Measurements from ENCODE around the gene DNAJC4.

Gene DNAJC4

GRCh38 chr11:64230985-64231365, 627 bp downstream of the DNAJC4 start:
- DNase-seq, result no peak

DNA sequence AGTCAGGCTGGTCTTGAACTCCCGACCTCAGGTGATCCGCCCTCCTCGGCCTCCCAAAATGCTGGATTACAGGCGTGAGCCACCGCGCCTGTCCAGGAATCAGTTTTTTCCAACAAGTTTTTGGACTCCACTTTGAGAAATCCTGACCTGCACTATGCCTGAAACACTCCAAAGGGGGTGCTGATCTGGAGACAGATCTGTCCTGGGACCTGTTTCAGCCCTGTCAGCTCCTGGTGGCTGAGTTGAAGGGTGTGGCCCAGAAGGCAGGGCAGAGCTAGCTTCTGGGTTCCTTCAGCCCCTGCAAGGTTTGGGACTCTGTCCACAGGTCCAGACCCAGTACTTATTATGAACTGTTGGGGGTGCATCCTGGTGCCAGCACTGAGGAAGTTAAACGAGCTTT, 1.2 kb downstream of the DNAJC4 start:
- DNase-seq, result no peak

GRCh38 chr11:64232182-64232966, 2.0 kb downstream of the DNAJC4 start:
- no peak for DNase-seq

GRCh38 chr11:64232967-64233315, 2.6 kb downstream of the DNAJC4 start:
- DNase-seq, result no peak

- peak; percentile 36 to 60 (median 44) for DNase-seq
Measured at GRCh38 chr11:64233913-64234586, 3.7 kb downstream of the DNAJC4 start, which contains the start of gene VEGFB. TSS of gene VEGFB (plus strand) at chr11:64234584. CDS start at chr11:64234834, 250 bp downstream.

DNA sequence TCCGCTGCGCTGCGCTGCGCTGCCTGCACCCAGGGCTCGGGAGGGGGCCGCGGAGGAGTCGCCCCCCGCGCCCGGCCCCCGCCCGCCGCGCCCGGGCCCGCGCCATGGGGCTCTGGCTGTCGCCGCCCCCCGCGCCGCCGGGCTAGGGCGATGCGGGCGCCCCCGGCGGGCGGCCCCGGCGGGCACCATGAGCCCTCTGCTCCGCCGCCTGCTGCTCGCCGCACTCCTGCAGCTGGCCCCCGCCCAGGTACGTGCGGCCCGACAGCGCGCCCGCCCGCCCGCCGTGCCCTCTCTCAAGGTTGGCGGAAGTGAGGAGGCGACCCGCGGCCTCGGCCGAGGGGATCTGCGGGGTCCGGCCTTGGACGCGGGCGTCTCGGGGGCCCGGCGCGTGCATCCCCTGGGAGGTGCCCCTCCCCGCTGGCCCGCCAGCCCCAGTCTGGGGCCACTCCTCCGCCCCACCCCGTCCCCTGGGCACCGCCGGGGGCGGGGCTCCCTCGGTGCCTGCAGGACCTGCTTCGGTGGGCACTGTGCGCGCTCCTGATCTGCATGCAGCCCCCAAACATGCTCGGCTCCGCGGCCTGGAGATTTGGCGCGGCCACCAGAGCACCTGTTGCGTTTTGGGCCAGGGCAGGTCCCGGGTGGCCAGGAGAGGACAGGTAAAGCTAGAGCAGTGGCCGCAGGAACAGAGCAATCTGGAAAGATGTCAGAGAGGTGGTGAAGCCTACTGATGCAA, 4.5 kb downstream of the DNAJC4 start:
- peak in 2 of 4 experiments; percentile 39 to 50 for DNase-seq

GRCh38 chr11:64235437-64236161, 5.3 kb downstream of the DNAJC4 start:
- no peak for DNase-seq

DNA sequence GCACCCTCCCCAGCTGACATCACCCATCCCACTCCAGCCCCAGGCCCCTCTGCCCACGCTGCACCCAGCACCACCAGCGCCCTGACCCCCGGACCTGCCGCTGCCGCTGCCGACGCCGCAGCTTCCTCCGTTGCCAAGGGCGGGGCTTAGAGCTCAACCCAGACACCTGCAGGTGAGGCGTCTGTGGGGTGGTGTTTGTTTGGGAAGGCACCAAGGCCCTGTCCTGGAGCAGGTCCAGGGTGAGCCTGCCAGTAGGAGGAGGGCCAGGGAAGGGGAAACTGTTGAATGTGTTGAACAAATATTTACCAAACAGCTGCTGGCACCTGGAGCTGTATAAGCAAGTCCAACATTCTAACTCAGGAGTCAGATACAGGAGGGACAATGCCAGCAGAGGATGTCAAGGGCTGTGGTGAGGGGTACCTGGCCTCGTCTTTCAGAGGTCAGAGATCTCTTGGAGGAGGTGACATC, 7.2 kb downstream of the DNAJC4 start:
- DNase-seq, result no peak

GRCh38 chr11:64238076-64238475, 7.7 kb downstream of the DNAJC4 start:
- DNase-seq, result no peak

- DNase-seq, result no peak
Measured at GRCh38 chr11:64238999-64239398, 8.7 kb downstream of the DNAJC4 start.

DNA sequence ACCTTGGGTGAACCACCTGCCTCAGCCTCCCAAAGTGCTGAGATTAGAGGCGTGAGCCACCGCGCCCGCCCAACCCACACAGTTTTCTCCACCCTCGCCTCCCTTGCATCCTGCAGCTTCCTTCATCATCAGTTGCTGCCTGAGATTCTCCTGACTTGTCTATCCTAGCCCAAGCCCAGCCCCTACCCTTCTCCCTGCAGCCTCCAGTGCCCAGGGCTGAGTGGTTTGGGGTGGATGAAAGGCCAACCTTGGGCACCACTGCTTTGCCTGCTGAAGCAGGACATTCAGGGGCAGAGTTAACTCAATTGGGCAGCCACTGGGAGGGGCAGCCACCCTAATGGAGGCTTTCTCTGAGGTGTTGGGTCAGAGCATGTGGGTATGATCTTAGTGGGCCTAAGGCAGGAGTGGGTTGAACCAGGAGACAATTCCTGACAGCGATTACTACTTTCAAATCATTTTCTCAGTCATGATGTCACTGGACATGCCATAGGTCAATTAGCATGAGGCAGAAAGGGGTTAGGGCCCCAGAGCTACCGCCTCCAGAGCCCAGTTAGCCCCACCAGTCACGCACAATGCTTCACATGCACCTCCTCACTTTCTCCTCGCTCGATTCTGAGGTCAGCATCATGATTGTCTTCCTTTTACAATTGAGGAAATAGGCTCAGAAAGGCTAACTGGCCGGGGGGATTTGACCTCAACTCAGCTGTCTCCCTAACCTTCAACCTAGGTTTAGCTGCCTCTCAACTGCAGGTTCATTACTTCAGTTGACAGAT, 9.5 kb downstream of the DNAJC4 start:
- no peak for DNase-seq

DNA sequence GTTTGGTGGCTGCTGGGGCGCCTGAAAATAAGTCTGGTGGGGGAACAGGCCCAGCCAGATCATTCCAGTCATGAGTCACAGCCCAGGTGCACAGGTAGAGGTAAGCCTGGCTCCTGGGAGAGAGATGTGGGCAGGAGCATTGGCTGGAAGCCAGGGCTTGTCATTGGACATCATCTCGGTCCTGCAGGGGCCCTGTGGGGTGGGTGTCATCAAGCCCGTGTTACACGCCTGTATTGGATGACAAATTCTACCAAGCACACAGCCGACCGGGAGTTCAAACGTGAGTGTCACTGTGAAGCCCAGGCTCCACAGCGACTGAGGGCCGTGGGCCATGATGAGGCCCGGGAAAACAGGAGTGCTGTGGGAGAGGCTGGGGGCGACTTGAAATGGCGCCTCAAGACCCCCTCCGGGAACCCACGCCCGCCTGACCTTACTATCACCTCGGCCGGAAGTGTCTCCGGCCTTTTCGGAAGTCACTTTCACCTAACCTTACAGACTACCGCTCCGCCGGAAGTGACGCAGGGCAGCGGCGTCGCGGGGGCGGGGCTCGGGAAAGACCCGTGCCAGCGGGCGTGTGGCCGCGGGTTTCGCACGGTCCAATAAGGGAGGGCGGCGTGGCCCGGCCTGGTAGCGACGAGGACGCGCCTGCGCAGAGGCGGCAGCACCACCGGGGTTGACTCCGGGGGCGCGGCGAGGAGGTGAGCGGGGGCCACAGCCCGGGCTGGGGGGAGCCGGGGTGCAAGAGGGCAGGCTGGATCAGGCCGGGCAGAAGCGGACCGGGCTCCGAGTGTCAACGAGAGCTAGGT, 10.3 kb downstream of the DNAJC4 start, which contains the start of gene FKBP2:
FKBP2 (plus strand) TSS at position 661 of the 806 bp plus-strand sequence. CDS start 1,293 bp downstream, outside the sequence.
- DNase-seq, result peak; percentile 93 to 98 (median 94)

GRCh38 chr11:64241241-64241490, 10.8 kb downstream of the DNAJC4 start:
- DNase-seq, result peak; percentile 99

DNA sequence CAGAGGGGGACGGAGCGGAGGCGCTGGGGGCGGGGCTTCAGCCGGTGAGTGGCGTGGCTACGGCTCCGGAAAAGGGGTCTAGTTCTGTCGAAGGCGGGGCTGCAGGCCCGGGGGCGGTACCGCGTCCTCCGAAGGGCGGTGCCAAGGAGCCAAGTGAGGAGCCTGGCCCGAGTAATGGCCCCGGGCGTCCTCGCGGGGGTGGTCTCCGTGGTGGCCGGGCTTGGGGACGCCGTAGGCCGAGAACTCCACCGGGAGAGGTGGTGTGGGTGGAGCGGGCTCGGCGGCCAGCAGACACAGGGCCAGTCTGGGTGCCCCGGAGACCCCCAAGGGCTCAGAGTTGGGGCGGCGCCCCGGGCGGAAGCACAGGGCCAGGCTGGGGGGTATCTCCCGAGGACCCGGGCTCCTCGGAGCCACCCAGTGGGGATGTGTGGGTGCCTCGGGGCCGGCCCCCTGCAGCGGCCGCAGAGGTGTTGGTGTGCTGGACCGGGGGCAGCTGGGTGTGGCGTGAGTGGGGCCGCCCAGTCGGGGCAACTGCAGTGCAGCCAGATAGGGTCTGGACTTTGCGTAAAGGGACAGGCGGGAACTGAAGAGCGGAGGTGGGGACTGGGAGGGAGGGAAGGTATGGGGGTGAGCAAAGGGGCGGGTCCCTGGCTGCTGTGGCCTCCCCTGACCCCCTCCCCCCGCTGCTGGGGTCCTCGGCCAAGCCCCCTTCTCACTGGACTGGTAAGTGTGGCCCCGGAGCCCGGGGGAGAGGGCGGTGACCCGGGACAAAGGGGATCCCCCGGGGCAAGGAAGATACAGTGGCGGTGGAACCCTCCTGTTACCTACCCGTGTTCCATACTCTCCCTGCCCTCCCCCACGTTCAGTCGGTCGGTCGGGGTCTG, 11.4 kb downstream of the DNAJC4 start:
- DNase-seq, result no peak

- DNase-seq, result no peak
Measured at GRCh38 chr11:64243236-64243854, 13.0 kb downstream of the DNAJC4 start.

- no peak for DNase-seq
Measured at GRCh38 chr11:64244107-64244506, 13.8 kb downstream of the DNAJC4 start.

DNA sequence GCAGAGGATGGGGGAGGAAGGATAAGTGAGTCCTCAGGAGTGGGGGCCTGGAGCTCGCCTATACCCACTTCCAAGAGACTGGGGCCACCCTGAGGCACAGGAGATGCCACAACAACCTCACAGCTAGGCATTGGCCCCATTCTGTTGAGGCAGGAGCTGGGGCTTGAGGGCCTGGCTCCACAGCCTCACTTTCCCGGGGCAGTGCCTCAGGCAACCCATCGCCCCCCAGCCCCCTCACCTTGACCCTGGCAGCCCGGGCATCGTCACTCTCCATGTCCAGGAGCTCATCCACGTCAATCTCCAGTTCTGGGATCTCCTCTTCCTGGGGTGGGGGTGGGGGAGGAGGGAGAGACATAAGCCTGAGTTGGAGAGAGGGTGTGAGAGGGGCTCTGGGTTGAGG, 14.6 kb downstream of the DNAJC4 start:
- no peak for DNase-seq

DNA sequence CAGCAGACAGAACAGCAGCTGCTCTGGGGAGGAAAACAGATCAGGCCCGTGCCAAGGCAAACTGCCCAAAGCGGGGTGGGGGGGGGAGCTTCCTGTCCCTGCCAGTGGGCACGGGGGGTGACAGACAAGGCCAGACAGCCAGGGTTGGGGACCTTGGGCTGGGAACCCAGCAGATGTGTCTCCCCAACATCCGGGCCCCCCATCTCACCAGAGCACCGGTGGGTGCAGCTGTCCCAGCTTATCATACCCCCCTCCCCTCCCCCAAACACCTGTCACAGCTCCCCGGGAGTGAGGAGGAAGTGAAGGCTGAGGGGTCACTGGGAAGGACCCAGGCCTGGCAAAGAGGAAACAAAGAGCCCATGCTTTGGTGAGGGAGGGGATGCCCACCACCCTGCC, 15.1 kb downstream of the DNAJC4 start:
- DNase-seq, result peak in 1 of 4 experiments; percentile 34

- DNase-seq, result peak; percentile 31 to 71 (median 50)
Measured at GRCh38 chr11:64245797-64246620, 15.7 kb downstream of the DNAJC4 start.
